ENCODE results near the gene PRDM16. TPM values are rescaled to one million over a fixed set of nuclear protein-coding genes. Genes with fewer than 3 reads are reported as not detected.
"Not testable (repeated sequence)": the region's sequence is repeated elsewhere in the genome, so short reads cannot be mapped to it uniquely, and the experiment has no call there.

Gene PRDM16
- total RNA-seq, 1 experiment from 2014 or later = 0.95 TPM

DNA sequence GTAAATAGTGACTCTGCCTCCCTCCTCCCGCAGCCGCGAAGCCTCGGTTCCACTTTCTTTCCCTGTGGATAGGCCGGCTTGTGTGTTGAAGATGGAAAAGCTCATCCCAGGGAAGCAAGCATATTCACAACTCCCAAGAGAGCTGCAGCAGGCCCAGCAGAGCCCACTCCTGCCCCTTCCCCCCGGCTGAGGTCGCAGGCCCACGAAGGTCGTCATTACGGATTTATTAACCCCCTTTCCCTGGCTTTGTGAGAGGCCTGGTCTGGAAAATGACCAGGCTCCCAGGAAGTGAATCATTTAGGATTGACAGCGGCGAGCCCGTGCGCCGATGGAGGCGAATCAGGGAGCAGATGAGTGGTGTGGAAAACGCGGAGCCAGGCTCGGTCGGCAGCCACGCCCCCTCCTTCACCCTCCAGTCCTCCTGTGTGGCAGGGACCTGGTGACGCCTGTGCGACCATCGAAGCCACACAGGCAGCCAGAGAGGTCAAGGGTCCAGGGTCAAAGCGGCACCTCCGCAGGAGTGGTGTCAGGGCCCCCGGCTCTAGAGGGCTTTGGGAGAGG lies 93.4 kb downstream of the PRDM16 start:
- no peak for DNase-seq
- Histone ChIP-seq H3K4me3 (no peak overlapping the region), H3K27me3 (no peaks in the 10 kb centered on the region), H3K9me3 (no peaks in the 10 kb centered on the region), H3K36me3 (no peaks in the 10 kb centered on the region)

GRCh38 chr1:3163356-3163755 lies 94.4 kb downstream of the PRDM16 start:
- no peaks in the 10 kb centered on the region for H3K9me3 ChIP-seq
- H3K4me3 ChIP-seq = no peak overlapping the region
- DNase-seq = no peak

GRCh38 chr1:3164671-3165070 lies 95.7 kb downstream of the PRDM16 start:
- no peaks in the 10 kb centered on the region for H3K36me3 ChIP-seq
- no peaks in the 10 kb centered on the region for H3K9me3 ChIP-seq
- no peaks in the 10 kb centered on the region for H3K27me3 ChIP-seq
- DNase-seq = no peak
- no peak overlapping the region for H3K4me3 ChIP-seq

More at GRCh38 chr1:3163356-3163755, 94.4 kb downstream of the PRDM16 start:
- no peaks in the 10 kb centered on the region for H3K27me3 ChIP-seq
- H3K36me3 ChIP-seq = no peaks in the 10 kb centered on the region

GRCh38 chr1:3165189-3165588 lies 96.2 kb downstream of the PRDM16 start:
- not testable (repeated sequence) for H3K9me3 ChIP-seq, DNase-seq, H3K4me3 ChIP-seq, H3K27me3 ChIP-seq, H3K36me3 ChIP-seq

DNA sequence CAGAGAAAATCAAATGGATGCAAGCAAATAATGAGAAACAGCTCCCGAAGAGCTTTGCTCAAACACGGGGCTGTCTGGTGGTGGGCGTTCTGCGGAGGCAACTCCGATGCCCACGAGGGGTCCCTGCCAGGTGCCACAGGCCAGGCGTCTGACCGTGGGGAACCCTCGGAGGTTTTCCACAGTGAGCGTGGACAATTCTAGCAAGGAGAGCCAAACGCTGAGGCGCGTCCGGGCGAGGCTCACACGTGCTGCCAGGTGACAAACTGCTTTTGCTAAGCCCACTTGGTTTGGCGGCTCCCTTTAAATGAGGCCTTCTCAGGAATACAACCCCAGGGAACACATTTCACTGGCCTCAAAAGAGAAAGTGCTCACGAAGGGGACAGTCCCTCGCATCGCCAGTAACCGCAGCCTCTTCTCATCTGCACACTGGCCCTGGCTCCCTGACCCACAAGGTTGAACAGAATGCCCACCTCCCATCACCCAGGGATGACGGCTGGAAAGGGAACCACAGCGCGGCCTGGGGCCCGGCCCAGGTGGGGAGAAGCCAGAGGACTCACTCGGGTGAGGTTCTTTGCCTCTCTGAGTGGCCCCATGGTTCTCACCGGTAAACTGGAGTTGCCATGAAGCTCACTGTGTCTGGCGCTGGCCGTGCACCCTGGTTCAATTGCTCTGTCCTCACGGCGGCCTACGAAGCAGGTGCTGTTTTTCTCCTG lies 97.4 kb downstream of the PRDM16 start:
- no peak overlapping the region for H3K4me3 ChIP-seq
- H3K27me3 ChIP-seq = no peaks in the 10 kb centered on the region
- DNase-seq = no peak
- no peaks in the 10 kb centered on the region for H3K9me3 ChIP-seq
- H3K36me3 ChIP-seq = no peaks in the 10 kb centered on the region

GRCh38 chr1:3167255-3167654 lies 98.3 kb downstream of the PRDM16 start:
- Histone ChIP-seq H3K36me3 (no peaks in the 10 kb centered on the region), H3K27me3 (no peaks in the 10 kb centered on the region), H3K4me3 (no peak overlapping the region), H3K9me3 (no peaks in the 10 kb centered on the region)
- no peak for DNase-seq

- Histone ChIP-seq H3K27me3 (no peaks in the 10 kb centered on the region), H3K9me3 (no peaks in the 10 kb centered on the region), H3K4me3 (no peak overlapping the region), H3K36me3 (no peaks in the 10 kb centered on the region)
- DNase-seq = no peak
Observed at GRCh38 chr1:3168678-3169077, 99.7 kb downstream of the PRDM16 start.

- DNase-seq = no peak
- no peaks in the 10 kb centered on the region for H3K9me3 ChIP-seq
Observed at GRCh38 chr1:3169665-3170356, 100.8 kb downstream of the PRDM16 start.

GRCh38 chr1:3170561-3171453 lies 101.8 kb downstream of the PRDM16 start:
- Histone ChIP-seq H3K36me3 (no peaks in the 10 kb centered on the region), H3K27me3 (no peaks in the 10 kb centered on the region), H3K9me3 (no peaks in the 10 kb centered on the region), H3K4me3 (no peak overlapping the region)
- no peak for DNase-seq

More at GRCh38 chr1:3169665-3170356, 100.8 kb downstream of the PRDM16 start:
- Histone ChIP-seq H3K4me3 (no peak overlapping the region), H3K27me3 (no peaks in the 10 kb centered on the region), H3K36me3 (no peaks in the 10 kb centered on the region)

DNA sequence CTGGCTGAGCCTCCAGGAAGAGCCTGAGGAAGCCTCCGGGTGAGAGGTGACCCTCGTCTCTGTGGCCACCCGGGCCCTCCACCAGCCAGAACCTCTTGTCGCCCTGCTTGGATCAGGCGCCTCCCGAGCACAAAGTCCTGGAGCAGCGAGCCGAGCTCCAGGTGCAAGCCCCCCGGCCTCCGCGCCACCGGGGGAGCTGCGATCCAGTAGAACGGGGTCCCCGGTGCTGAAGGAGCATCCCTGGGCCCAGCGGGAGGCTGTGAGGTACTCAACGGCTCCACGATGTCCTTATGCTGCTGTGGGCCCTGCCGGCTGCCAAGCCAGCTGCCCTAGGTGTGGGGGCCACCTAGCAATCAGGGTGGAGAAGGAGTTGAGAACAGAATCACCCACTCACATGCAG lies 102.8 kb downstream of the PRDM16 start:
- no peak for DNase-seq
- no peaks in the 10 kb centered on the region for H3K36me3 ChIP-seq
- no peaks in the 10 kb centered on the region for H3K27me3 ChIP-seq
- H3K4me3 ChIP-seq = no peak overlapping the region
- no peaks in the 10 kb centered on the region for H3K9me3 ChIP-seq

DNA sequence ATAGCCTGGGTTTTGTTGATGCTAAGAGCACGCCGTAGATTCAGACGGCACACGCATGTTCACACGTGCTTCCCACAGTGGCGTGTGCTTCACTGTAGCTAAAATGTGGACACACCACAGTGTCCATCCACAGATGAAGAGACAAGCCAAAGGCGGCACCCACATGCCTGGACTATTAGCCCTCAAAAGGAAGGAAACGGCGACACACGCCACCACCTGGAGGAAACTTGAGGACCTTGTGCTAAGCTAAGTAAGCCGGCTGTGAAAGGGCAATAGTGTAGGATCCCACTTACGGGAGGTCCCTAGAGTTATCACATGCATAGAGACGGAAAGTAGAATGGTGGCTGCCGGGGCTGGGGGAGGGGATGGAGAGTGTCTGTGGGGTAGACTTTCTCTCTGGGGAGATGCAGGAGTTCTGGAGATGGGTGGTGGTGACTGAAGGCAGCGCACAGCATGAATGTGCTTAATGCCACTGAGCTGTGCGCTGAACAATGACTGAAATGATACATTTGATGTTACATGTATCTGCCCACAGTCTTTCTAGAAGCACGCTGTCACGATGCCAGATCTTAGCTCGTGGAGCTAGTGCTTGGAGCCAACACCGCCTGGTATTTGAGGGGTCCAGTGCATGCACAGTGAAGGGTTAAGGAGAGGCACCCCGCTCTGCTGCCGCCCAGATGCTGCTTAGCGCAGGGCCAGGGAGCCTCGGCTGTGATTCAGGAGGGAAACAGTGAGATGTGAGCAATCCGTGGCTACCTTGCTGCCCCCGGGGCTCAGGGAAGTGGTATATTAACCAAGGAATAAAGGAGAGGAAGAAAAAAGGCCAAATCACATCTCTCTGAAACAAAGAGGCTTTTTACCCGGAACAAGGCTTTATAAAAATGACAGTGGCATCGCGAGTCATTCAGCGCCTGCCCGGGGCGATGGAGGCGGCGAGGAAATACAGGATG lies 103.7 kb downstream of the PRDM16 start:
- H3K9me3 ChIP-seq = no peaks in the 10 kb centered on the region
- H3K4me3 ChIP-seq = no peak overlapping the region
- H3K27me3 ChIP-seq = no peaks in the 10 kb centered on the region
- DNase-seq = no peak
- no peaks in the 10 kb centered on the region for H3K36me3 ChIP-seq

- no peaks in the 10 kb centered on the region for H3K36me3 ChIP-seq
- H3K4me3 ChIP-seq = no peak overlapping the region
- H3K27me3 ChIP-seq = no peaks in the 10 kb centered on the region
Observed at GRCh38 chr1:3173381-3173980, 104.5 kb downstream of the PRDM16 start.

GRCh38 chr1:3174487-3175247 lies 105.7 kb downstream of the PRDM16 start:
- DNase-seq = peak; percentile 80
- H3K4me3 ChIP-seq = no peak overlapping the region
- no peaks in the 10 kb centered on the region for H3K9me3 ChIP-seq
- H3K36me3 ChIP-seq = no peaks in the 10 kb centered on the region
- H3K27me3 ChIP-seq = no peaks in the 10 kb centered on the region

More at GRCh38 chr1:3173381-3173980, 104.5 kb downstream of the PRDM16 start:
- no peak for DNase-seq
- H3K9me3 ChIP-seq = no peaks in the 10 kb centered on the region

DNA sequence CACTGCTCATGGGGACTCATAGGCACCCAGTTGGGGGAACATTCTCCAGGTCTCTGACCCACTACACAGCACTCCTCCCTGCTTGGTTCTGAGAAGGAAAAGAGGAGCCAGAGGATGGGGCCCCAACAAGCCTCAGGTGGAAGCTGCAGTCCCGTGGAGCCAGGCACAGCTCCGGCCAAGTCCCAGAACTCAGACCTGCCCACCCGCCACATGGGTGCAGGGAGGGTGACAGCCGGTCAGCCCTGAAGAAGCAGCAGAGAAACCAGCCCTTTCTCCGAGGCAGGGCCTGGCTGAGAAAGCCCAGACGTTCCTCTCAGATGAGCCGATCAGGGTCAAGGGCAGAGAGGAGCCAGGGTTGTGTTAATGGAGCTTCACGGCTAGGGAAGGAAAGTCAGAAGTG lies 106.5 kb downstream of the PRDM16 start:
- H3K4me3 ChIP-seq = no peak overlapping the region
- no peaks in the 10 kb centered on the region for H3K9me3 ChIP-seq
- DNase-seq = no peak
- no peaks in the 10 kb centered on the region for H3K27me3 ChIP-seq
- H3K36me3 ChIP-seq = no peaks in the 10 kb centered on the region

- H3K27me3 ChIP-seq = no peaks in the 10 kb centered on the region
- H3K36me3 ChIP-seq = no peaks in the 10 kb centered on the region
- no peaks in the 10 kb centered on the region for H3K9me3 ChIP-seq
- H3K4me3 ChIP-seq = no peak overlapping the region
- DNase-seq = no peak
Observed at GRCh38 chr1:3176028-3176427, 107.0 kb downstream of the PRDM16 start.

Data from MG63 (cell line).